ENCODE results near the gene GLP2R.
"Not testable (repeated sequence)": the region's sequence is repeated elsewhere in the genome, so short reads cannot be mapped to it uniquely, and the experiment has no call there.

The GLP2R gene

DNA sequence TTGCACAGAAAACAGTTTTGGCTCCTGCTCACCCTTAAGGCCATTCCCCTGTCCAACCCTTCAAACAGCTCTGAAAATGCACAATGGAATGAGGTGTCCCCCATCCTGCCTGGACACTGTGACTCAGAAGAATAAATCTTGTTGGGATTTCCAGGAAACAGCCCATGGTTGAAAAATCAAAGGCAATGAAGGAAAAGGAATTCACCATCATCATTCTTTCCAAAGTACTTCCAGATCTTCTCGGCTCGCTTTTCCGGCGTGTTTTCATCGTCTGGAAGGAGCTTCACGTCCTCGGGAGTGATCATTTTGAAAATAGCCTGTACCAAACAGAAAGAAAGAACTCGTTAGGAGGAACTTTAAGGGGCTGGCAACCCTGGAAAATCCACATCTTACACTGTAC is 75.1 kb downstream of the GLP2R start:
- no peak for DNase-seq

DNA sequence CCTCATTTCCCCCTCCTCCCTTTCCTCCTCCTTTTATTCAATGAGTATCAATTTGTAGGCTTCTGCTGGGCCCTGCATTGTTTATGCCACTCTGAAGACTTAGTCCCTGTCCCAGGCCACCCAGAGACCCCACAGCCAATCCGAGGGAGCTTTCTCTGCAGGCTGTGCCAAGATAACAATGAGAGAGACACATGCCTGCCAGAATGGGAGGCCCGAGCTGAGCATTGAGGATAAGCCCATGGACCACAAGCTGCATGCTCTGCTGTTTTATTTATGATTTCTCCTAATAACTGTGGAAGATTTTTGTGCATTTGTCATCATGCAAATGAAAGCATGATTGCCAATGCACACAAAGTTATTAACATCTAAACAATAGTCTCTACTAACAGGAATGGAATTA is 76.4 kb downstream of the GLP2R start:
- no peak for DNase-seq

- no peak for DNase-seq
Measured at GRCh38 chr17:9904277-9905077, 78.8 kb downstream of the GLP2R start.

GRCh38 chr17:9905078-9905415 is 79.3 kb downstream of the GLP2R start, which contains the start of gene RCVRN:
TSS of gene RCVRN (minus strand) at chr17:9905271. CDS start at chr17:9905180, 91 bp downstream.
- no peak for DNase-seq

- DNase-seq = no peak
Measured at GRCh38 chr17:9905902-9906301, 80.2 kb downstream of the GLP2R start.

GRCh38 chr17:9906616-9907015 is 80.9 kb downstream of the GLP2R start:
- DNase-seq = no peak

GRCh38 chr17:9907131-9907530 is 81.4 kb downstream of the GLP2R start:
- no peak for DNase-seq

DNA sequence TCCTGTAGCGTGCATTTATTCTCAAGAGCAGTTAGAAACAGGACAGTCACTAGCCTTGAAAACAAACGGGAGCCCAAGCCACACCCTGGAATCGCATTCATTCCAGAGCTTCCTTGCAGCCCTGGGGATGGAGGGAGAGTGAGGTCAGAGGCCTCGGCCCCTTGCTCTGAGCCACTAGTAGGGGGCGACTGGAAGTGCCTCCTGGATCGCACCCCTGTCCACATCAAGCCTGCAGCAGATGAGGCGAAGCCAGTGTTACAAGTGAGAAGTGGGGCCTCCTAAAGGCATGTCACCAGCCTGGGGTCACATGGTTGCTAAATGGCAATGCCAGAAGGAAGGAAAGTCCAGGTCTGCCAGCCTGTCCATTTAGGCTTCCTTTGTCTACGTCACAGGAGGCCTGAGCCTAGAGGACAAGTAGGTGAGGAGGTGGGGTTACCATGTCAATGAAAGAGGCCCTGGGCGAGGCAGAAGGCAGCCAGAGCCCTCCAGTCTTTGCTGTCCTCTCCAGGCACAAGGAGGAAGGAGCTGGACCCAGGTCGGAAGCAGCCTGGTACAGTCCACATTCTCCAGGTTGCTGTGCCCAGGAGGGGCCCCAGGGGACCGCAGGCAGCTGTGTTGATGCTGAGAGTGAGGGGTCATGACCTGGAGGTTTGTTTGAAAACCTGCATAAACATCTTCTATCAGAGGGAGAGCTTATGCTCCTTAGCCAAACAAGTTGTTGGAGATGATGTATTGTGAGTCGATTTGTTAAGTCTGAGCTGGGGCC is 82.3 kb downstream of the GLP2R start:
- DNase-seq = no peak

DNA sequence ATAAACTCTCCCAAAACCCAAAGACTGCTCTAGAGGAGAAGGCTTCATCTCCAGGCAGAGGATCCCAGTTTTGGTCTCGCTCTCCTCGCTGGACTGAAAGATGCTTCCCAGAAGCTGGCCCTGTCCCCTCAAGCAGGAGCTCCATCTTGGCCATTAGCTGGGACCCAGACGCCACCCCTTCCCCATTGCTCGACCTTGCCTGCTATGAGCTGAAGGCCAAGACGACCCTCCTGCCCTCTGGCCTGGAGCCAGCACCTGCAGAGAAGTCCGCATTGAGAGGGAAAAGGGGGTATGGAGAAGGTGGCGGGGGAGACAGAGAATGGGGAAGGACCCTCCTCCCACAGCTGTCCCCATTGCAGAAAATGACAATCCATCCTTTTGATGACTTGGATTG is 82.9 kb downstream of the GLP2R start:
- no peak for DNase-seq

- DNase-seq = no peak
Measured at GRCh38 chr17:9911089-9911488, 85.4 kb downstream of the GLP2R start.

DNA sequence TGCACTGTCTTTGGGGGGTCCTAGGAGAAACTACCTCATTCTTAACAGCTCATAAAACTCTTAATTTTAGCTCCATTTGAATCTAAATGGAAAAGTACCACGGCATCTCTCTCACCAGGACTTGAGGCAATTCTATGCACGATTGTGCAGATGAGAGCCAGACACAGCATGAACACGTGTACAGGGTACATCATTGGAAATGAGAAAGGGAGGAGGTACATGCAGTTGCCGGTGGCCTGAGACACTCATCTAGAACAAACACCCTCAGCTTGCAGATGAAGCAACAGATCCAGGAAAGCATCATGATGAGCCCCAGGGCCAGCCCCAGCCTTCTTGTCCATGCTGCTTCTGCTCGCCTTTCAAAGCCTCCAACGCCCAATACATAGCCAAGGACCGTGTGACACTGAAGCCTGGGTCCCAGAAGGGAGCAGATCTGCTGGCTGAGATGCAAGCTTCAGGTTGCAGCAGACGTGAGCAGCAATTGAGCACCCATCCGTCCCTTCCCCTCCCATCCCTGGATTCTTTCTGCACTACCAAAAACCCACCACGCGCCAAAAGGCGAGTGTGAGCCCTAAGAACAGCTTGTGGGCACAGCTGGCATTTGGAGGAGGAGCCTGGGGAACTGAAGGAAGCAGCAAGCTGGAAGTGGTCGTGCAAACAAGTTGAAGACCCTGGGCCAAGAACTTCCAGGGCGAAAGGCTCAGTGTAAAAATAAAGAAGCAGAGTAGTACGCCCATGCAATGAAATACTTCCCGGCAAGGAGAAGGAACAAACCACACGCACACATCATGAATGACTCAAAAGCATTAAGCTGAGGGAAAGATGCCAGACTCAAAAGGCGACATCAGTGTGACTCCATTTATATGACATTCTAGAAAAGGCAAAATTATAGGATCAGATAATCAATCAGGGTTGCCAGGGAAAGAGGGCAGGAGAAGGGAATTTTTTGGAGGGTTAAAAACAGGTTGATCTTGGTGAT is 86.7 kb downstream of the GLP2R start:
- no peak for DNase-seq

DNA sequence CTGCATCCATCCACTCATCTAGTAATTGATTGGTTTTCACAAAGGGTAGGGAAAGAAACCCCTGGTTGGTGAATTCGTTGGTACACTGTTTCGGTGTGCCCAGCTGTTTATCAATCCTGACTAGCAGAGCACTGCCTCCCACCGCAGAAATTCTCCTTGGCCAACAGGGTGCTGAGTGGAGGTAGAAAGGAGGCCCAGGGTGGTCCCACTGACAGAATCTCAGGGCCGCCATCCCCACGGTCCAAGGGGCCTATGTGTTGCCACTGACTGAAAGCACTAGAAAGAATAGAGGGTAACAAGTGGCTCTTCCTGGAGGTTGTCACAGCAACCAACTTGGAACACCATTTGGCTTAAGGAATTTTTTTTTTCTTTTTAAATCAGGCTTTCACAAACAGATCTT is 87.8 kb downstream of the GLP2R start:
- no peak for DNase-seq

GRCh38 chr17:9916108-9916507 is 90.4 kb downstream of the GLP2R start:
- no peak for DNase-seq

GRCh38 chr17:9917131-9917530 is 91.4 kb downstream of the GLP2R start:
- no peak for DNase-seq

GRCh38 chr17:9917801-9918200 is 92.1 kb downstream of the GLP2R start:
- DNase-seq = no peak

GRCh38 chr17:9918352-9918751 is 92.6 kb downstream of the GLP2R start:
- DNase-seq = no peak

DNA sequence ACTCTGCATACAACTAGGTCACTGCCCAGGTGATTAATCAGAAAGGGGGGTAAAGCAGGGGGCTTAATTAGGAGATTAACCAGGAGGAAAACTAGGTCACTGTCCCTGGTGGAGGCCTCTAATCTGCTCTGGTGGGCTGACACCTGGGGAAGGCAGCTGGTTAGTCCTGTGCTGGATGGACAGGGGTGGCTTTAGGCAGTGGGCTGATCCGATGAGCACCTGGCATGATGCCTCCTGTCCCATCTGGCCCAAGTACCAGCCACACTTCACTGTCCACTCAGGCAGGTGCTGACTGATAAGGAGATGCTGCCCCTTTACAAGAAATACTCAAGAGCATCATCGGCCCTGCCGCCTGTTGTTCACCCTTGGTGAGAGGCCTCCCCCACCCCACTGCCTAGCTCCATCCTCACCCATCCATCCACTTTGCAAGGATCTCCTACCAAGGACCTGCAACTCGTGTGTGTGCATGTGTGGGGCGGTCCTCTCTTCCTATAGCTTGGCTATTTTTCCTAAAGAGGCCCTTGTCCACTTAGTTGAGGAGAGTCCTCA is 93.2 kb downstream of the GLP2R start:
- DNase-seq = no peak

DNA sequence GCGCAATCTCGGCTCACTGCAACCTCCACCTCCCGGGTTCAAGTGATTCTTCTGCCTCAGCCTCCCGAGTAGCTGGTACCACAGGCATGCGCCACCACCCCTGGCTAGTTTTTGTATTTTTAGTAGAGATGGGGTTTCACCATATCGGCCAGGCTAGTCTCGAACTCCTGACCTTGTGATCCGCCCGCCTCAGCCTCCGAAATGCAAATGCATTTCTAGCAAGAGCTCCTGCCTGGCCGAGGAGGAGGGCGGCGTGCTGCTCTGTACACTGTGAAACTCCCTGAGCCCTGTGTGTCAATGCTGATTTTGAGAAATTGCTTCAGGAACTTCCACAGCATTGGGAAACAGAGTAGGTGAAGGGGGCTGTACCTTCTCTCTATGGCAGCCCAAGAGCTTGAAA is 95.5 kb downstream of the GLP2R start:
- DNase-seq = not testable (repeated sequence)

DNA sequence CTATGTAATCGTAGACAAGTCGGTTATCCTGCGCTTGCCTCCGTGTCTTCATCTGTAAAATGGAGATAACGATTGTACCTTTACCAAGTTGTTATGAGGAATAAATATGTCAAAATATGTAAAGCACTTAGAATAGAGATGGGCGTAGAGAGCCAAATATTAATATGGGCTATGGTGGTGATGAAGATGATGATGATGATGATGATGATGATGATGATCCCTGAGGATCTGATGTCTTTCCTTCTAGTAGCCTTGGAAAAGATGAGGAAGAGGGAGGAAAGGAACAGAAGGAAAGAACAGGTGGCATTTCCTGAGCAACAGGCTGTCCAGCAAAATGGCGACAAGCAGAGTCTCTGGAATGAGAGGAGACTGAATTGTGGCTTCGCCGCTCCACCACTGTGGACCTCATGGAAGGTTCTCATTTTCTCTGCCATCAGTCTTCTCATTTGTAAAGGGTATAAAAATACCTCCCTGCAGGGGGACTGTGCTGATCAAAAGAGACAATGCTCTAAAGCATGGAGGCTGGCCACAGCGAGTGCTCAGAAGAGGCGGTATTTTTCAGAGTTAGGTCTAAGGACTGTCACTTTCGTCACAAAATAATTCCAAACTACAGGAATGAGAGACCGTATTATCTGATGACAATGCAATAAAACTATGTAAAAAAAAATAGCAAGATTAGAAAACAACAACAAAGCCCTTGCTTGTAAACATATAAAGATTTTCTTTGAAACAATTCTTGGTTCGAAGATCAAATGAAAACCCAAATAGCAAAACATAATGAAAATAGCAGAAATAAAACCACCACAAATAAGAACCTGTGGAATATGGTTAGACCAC is 96.5 kb downstream of the GLP2R start:
- no peak for DNase-seq

DNA sequence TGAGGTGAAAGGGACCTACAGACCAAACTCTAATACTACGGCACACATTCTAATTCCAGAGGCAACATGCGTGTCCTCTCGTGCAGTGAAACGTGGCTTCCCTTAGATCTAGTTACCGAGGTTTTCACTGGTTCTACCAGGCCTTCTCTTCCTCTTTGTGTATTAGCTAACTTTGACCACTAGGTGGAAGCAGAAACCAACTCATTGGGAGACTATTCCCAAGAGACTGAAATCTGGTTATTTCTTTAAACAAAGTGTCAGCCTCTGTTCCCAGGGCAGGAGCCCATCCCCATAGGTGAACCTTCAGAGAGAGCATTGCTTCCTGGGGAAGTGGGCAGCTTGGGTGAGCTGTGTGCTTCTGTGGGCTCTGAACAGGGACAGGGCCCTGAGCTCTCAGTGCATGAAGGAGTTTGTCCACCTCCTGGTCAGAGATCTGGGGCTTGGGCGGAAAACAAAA is 99.0 kb downstream of the GLP2R start:
- DNase-seq = peak; percentile 25

- DNase-seq = no peak
Measured at GRCh38 chr17:9925457-9925856, 99.7 kb downstream of the GLP2R start.

Data from NCI-H146 (cell line).